ENCODE data around the gene GP1BB. TPM values are rescaled to one million over a fixed set of nuclear protein-coding genes. Genes with fewer than 3 reads are reported as not detected.
"Not testable (repeated sequence)": the region's sequence is repeated elsewhere in the genome, so short reads cannot be mapped to it uniquely, and the experiment has no call there.

The GP1BB gene
- total RNA-seq, 1 experiment from 2014 or later = 4.9 TPM

GRCh38 chr22:19720999-19721329 lies 2.4 kb upstream of the GP1BB start:
- Histone ChIP-seq H3K27me3 (replicated peaks) (no peaks in the 10 kb centered on the region), H3K27ac (no peak overlapping the region), H3K4me3 (no peak overlapping the region), H3K36me3 (peaks cover 18% of the 10 kb centered on the region), H3K9me3 (replicated peaks) (0 out of 2 replicates have a peak, but pooled peaks cover 5% of the 10 kb centered on the region), H3K4me1 (replicated peaks) (peaks cover 18% of the 10 kb centered on the region)
- no peak for DNase-seq (ENCODE audit: low read depth in 1 of 2, low spot score in 2 of 2)

- no peaks in the 10 kb centered on the region for H3K27me3 ChIP-seq (replicated peaks)
- 0 out of 2 replicates have a peak, but pooled peaks cover 5% of the 10 kb centered on the region for H3K9me3 ChIP-seq (replicated peaks)
- H3K4me3 ChIP-seq = no peak overlapping the region
- DNase-seq (ENCODE audit: low read depth in 1 of 2, low spot score in 2 of 2) = no peak
- H3K36me3 ChIP-seq = peaks cover 18% of the 10 kb centered on the region
- no peak overlapping the region for H3K27ac ChIP-seq
- H3K4me1 ChIP-seq (replicated peaks) = peaks cover 18% of the 10 kb centered on the region
Measured at GRCh38 chr22:19721330-19722177, 1.8 kb upstream of the GP1BB start.

GRCh38 chr22:19722178-19722981 lies 959 bp upstream of the GP1BB start:
- Histone ChIP-seq H3K4me3 (no peak overlapping the region), H3K9me3 (replicated peaks) (0 out of 2 replicates have a peak, but pooled peaks cover 5% of the 10 kb centered on the region), H3K4me1 (replicated peaks) (peaks cover 16% of the 10 kb centered on the region), H3K27ac (no peak overlapping the region), H3K36me3 (peaks cover 18% of the 10 kb centered on the region), H3K27me3 (replicated peaks) (no peaks in the 10 kb centered on the region)
- DNase-seq (ENCODE audit: low read depth in 1 of 2, low spot score in 2 of 2) = no peak

- peaks cover 10% of the 10 kb centered on the region for H3K4me1 ChIP-seq (replicated peaks)
- 0 out of 2 replicates have a peak, but pooled peaks cover 5% of the 10 kb centered on the region for H3K9me3 ChIP-seq (replicated peaks)
- peaks cover 18% of the 10 kb centered on the region for H3K36me3 ChIP-seq
- H3K27ac ChIP-seq = no peak overlapping the region
- no peak for DNase-seq (ENCODE audit: low read depth in 1 of 2, low spot score in 2 of 2)
- H3K4me3 ChIP-seq = no peak overlapping the region
- H3K27me3 ChIP-seq (replicated peaks) = no peaks in the 10 kb centered on the region
Measured at GRCh38 chr22:19722982-19723231, 432 bp upstream of the GP1BB start.

GRCh38 chr22:19723983-19724827 lies 866 bp downstream of the GP1BB start:
- no peak for DNase-seq (ENCODE audit: low read depth in 1 of 2, low spot score in 2 of 2)
- no peaks in the 10 kb centered on the region for H3K9me3 ChIP-seq (replicated peaks)
- H3K27me3 ChIP-seq (replicated peaks) = no peaks in the 10 kb centered on the region
- peaks cover 12% of the 10 kb centered on the region for H3K36me3 ChIP-seq
- H3K4me1 ChIP-seq (replicated peaks) = no peaks in the 10 kb centered on the region
- H3K27ac ChIP-seq = no peak overlapping the region
- no peak overlapping the region for H3K4me3 ChIP-seq

- no peaks in the 10 kb centered on the region for H3K9me3 ChIP-seq (replicated peaks)
- H3K36me3 ChIP-seq = peaks cover 9% of the 10 kb centered on the region
- H3K4me1 ChIP-seq (replicated peaks) = no peaks in the 10 kb centered on the region
- no peaks in the 10 kb centered on the region for H3K27me3 ChIP-seq (replicated peaks)
- H3K27ac ChIP-seq = no peak overlapping the region
- no peak for DNase-seq (ENCODE audit: low read depth in 1 of 2, low spot score in 2 of 2)
- H3K4me3 ChIP-seq = no peak overlapping the region
Measured at GRCh38 chr22:19724927-19725661, 1.8 kb downstream of the GP1BB start.

GRCh38 chr22:19726064-19726788 lies 2.9 kb downstream of the GP1BB start:
- not testable (repeated sequence) for H3K27me3 ChIP-seq (replicated peaks); H3K9me3 ChIP-seq (replicated peaks); H3K4me1 ChIP-seq (replicated peaks); H3K4me3 ChIP-seq; H3K27ac ChIP-seq; H3K36me3 ChIP-seq; DNase-seq (ENCODE audit: low read depth in 1 of 2, low spot score in 2 of 2)

GRCh38 chr22:19727310-19728150 lies 4.2 kb downstream of the GP1BB start:
- Histone ChIP-seq H3K36me3 (0 out of 2 replicates have a peak, but pooled peaks cover 3% of the 10 kb centered on the region), H3K4me1 (replicated peaks) (peaks cover 10% of the 10 kb centered on the region), H3K9me3 (replicated peaks) (no peaks in the 10 kb centered on the region), H3K4me3 (no peak overlapping the region), H3K27ac (no peak overlapping the region), H3K27me3 (replicated peaks) (no peaks in the 10 kb centered on the region)
- DNase-seq (ENCODE audit: low read depth in 1 of 2, low spot score in 2 of 2) = no peak

- no peak overlapping the region for H3K27ac ChIP-seq
- H3K36me3 ChIP-seq = no peaks in the 10 kb centered on the region
- no peaks in the 10 kb centered on the region for H3K27me3 ChIP-seq (replicated peaks)
- DNase-seq (ENCODE audit: low read depth in 1 of 2, low spot score in 2 of 2) = no peak
- no peaks in the 10 kb centered on the region for H3K9me3 ChIP-seq (replicated peaks)
- H3K4me1 ChIP-seq (replicated peaks) = peaks cover 10% of the 10 kb centered on the region
- no peak overlapping the region for H3K4me3 ChIP-seq
Measured at GRCh38 chr22:19728271-19728670, 4.9 kb downstream of the GP1BB start.

- Histone ChIP-seq H3K36me3 (no peaks in the 10 kb centered on the region), H3K9me3 (replicated peaks) (no peaks in the 10 kb centered on the region), H3K4me1 (replicated peaks) (peaks cover 10% of the 10 kb centered on the region), H3K4me3 (no peak overlapping the region), H3K27ac (no peak overlapping the region), H3K27me3 (replicated peaks) (no peaks in the 10 kb centered on the region)
- no peak for DNase-seq (ENCODE audit: low read depth in 1 of 2, low spot score in 2 of 2)
Measured at GRCh38 chr22:19728836-19729235, 5.5 kb downstream of the GP1BB start.

GRCh38 chr22:19729507-19729906 lies 6.2 kb downstream of the GP1BB start:
- Histone ChIP-seq H3K36me3 (no peaks in the 10 kb centered on the region), H3K4me3 (no peak overlapping the region), H3K27me3 (replicated peaks) (no peaks in the 10 kb centered on the region), H3K4me1 (replicated peaks) (peaks cover 10% of the 10 kb centered on the region), H3K27ac (no peak overlapping the region), H3K9me3 (replicated peaks) (no peaks in the 10 kb centered on the region)
- no peak for DNase-seq (ENCODE audit: low read depth in 1 of 2, low spot score in 2 of 2)

GRCh38 chr22:19730198-19730597 lies 6.9 kb downstream of the GP1BB start:
- Histone ChIP-seq H3K4me3 (no peak overlapping the region), H3K27ac (no peak overlapping the region), H3K36me3 (no peaks in the 10 kb centered on the region), H3K27me3 (replicated peaks) (no peaks in the 10 kb centered on the region), H3K9me3 (replicated peaks) (no peaks in the 10 kb centered on the region), H3K4me1 (replicated peaks) (peaks cover 10% of the 10 kb centered on the region)
- no peak for DNase-seq (ENCODE audit: low read depth in 1 of 2, low spot score in 2 of 2)
